Lower lobe of right lung (tissue), 2 donors: ENCODE data around the gene CKM. TPM values are rescaled to one million over a fixed set of nuclear protein-coding genes. Genes with fewer than 3 reads are reported as not detected.
A peak's percentile ranks its signal among the peaks of the same experiment; 100 is the strongest.

Experiments
- ATAC-seq, 2 donors: fragments of 200-7000 bp; cut with Tn5 transposase; one replicate each; pipeline ENCODE4 v1.9.1; 2020 to 2022; ENCODE audit warnings: mild to moderate bottlenecking in 2 of 2, moderate library complexity in 2 of 2
- DNase-seq: peaks from one replicate; pipeline ENCODE4 v3.0.0-alpha.2; 2020
- H3K27ac ChIP-seq: fragments of 200-600 bp; one replicate; pipeline ENCODE4 v1.8.0; 2022
- H3K27me3 ChIP-seq: fragments of 200-600 bp; one replicate; pipeline ENCODE4 v1.8.0; 2022; ENCODE audit warnings: low read depth
- H3K36me3 ChIP-seq: fragments of 200-600 bp; one replicate; pipeline ENCODE4 v1.8.0; 2022; ENCODE audit warnings: mild to moderate bottlenecking
- H3K4me1 ChIP-seq: fragments of 200-600 bp; one replicate; pipeline ENCODE4 v1.8.0; 2022
- H3K4me3 ChIP-seq: fragments of 200-600 bp; one replicate; pipeline ENCODE4 v1.8.0; 2022; ENCODE audit warnings: mild to moderate bottlenecking
- H3K9me3 ChIP-seq: fragments of 200-600 bp; one replicate; pipeline ENCODE4 v1.8.0; 2022
- intact Hi-C: fragments of 100-400 bp; cut with DNase I; formaldehyde crosslinking; loops from one replicate; pipeline ENCODE4 v1.11.0; 2022
- total RNA-seq: library from RNA; stranded (reverse); fragmentation: NEBNext Ultra II Directional; extraction: Animal tissue kit (Norgen Biotek cat#: 25700); gene quantifications from one replicate; pipeline ENCODE4 v1.2.1, GENCODE V29; 2021
- TF ChIP-seq, protein P1 (sequence below): fragments of 200-600 bp; IDR thresholded peaks from one replicate; pipeline ENCODE4 v1.8.0; 2022; ENCODE audit warnings: antibody characterized with exemption, mild to moderate bottlenecking
- donor health status: DM: no; HTN: yes; CAD: no; lungs with severe emphysema.

CKM gene
- total RNA-seq, 1 donor from 2014 or later = 0.24 TPM

DNA sequence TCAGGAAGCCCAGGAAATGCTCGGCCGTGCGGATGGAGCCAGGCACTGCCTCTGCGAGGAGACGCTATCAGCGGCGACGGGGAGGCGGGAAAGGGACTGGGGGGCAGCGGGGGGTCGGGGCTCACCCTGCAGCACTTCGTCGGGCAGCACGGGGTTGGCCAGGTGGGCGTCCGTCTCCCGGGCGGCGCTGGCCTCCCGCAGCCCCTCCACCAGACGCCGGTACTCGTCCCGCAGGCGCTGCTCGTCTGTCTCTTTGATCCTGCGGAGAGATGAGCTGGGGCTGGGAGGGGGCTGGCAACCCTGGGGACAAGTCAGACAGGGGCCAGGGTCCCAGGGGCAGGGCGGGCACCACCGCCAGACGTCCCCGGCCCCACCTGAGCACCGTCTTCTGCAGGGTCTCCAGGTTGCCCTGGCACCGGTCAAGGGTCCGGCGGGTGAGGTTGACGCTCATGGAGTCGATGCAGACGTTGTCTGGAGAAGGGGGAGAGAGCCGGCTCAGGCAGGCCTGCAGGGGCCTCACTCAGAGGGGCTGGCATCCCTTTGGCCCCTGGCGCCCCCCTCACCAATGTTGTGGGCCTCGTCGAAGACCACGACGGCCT, 41.3 kb upstream of the CKM start:
- no peaks in the 10 kb centered on the region for H3K27me3 ChIP-seq
- peak in 1 of 2 donors; percentile 17 for ATAC-seq
- DNase-seq = no peak
- peaks cover 6% of the 10 kb centered on the region for H3K36me3 ChIP-seq
- H3K4me1 ChIP-seq = no peaks in the 10 kb centered on the region
- intact Hi-C loops = no loop called here
- H3K9me3 ChIP-seq = no peaks in the 10 kb centered on the region
- no peak overlapping the region for H3K4me3 ChIP-seq
- TF ChIP-seq, protein P1, sequence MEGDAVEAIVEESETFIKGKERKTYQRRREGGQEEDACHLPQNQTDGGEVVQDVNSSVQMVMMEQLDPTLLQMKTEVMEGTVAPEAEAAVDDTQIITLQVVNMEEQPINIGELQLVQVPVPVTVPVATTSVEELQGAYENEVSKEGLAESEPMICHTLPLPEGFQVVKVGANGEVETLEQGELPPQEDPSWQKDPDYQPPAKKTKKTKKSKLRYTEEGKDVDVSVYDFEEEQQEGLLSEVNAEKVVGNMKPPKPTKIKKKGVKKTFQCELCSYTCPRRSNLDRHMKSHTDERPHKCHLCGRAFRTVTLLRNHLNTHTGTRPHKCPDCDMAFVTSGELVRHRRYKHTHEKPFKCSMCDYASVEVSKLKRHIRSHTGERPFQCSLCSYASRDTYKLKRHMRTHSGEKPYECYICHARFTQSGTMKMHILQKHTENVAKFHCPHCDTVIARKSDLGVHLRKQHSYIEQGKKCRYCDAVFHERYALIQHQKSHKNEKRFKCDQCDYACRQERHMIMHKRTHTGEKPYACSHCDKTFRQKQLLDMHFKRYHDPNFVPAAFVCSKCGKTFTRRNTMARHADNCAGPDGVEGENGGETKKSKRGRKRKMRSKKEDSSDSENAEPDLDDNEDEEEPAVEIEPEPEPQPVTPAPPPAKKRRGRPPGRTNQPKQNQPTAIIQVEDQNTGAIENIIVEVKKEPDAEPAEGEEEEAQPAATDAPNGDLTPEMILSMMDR = no peak
- no peak overlapping the region for H3K27ac ChIP-seq

DNA sequence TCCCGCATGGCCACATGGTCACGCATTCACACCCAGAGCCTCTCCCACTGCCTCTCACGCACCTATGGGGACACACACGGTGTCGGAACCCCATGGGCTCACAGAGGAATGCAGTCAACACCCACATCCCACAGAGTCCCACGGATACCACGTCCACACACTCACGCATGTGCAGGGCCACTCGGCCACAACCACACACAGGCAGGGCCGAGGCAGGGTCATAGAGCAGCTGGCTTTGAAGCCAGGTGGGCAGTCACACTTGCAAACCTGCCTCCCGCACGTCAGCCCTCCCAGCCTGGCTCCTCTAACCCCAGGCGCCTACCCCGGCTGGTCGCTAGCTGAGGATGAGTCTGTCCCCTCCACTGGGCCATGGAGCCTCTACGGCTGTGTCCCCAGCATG, 39.6 kb upstream of the CKM start:
- TF ChIP-seq, protein P1 = no peak
- H3K27me3 ChIP-seq = no peaks in the 10 kb centered on the region
- H3K4me1 ChIP-seq = no peaks in the 10 kb centered on the region
- DNase-seq (no peak), ATAC-seq (no peak)
- H3K36me3 ChIP-seq = peaks cover 9% of the 10 kb centered on the region
- H3K9me3 ChIP-seq = no peaks in the 10 kb centered on the region
- no peak overlapping the region for H3K27ac ChIP-seq
- intact Hi-C loops = no loop called here
- H3K4me3 ChIP-seq = no peak overlapping the region

DNA sequence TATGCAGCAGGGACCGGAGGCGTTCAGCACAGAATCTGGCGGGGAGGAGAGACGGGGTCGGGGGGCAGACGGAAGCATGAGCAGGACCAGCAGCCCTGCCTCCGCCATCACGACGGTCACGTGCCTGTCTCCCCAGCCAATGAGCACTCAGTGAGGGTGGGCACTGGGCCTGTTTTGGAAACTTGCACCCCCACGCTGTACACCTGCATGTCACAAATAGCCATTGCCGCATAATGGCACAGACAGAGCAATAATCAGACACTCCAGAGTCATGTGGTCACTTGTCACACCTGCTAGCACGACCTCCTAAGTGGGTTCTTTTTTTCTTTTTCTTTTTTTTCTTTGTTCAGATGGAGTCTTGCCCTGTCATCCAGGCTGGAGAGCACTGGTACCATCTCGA, 38.9 kb upstream of the CKM start:
- no peak overlapping the region for H3K4me3 ChIP-seq
- intact Hi-C loops = no loop called here
- H3K27me3 ChIP-seq = no peaks in the 10 kb centered on the region
- no peak for DNase-seq
- no peaks in the 10 kb centered on the region for H3K4me1 ChIP-seq
- H3K27ac ChIP-seq = no peak overlapping the region
- peaks cover 14% of the 10 kb centered on the region for H3K36me3 ChIP-seq
- no peak for ATAC-seq
- TF ChIP-seq, protein P1 = no peak
- no peaks in the 10 kb centered on the region for H3K9me3 ChIP-seq

DNA sequence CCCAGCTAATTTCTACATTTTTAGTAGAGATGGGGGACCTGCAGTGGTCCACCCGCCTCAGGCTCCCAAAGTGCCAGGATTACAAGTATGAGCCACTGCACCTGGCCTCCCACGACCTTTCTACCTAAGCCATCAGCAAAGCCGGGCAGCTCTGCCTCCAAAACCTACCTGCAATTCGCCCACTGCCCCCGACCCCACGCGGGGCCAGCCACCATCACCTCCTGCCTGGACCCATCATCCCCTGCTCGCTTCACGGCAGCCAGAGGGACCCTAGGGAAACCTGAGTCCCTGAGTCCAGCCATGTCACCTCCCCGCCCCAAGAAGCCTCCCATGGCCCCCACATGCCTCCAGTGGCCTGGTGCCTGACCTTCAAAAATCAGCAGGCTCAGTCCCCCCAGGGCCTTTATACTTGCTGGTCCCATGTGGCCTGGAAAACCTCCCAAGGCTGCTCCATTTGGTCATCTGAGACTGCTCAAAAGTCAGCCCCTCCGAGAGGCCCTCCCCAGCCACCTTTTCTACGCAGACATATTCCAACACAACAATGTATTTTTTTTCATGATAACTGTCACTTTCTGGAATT, 35.6 kb upstream of the CKM start:
- ATAC-seq = no peak
- no peaks in the 10 kb centered on the region for H3K27me3 ChIP-seq
- H3K4me1 ChIP-seq = no peaks in the 10 kb centered on the region
- no peaks in the 10 kb centered on the region for H3K9me3 ChIP-seq
- intact Hi-C loops = no loop called here
- H3K27ac ChIP-seq = no peak overlapping the region
- no peak for DNase-seq
- no peak overlapping the region for H3K4me3 ChIP-seq
- H3K36me3 ChIP-seq = peaks cover 38% of the 10 kb centered on the region
- TF ChIP-seq, protein P1 = no peak

DNA sequence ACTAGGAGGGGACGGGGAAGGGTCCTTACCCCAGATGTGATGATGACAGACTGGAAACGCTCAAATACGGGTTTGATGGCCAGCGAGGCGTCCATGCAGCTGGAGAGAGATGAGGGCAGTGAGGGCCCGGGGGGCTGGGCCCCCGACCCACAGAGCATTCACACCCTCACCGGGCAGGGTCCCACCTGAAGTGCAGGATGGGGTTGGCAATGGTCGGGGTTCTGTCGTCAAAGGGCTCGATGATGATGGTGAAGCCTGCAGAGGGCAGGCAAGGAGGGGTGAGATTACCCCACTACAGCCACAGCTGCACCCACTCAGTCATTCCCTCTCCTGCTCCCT, 34.7 kb upstream of the CKM start:
- no peaks in the 10 kb centered on the region for H3K4me1 ChIP-seq
- TF ChIP-seq, protein P1 = no peak
- DNase-seq (no peak), ATAC-seq (no peak)
- no peak overlapping the region for H3K4me3 ChIP-seq
- intact Hi-C loops = no loop called here
- H3K36me3 ChIP-seq = peaks cover 47% of the 10 kb centered on the region
- H3K27ac ChIP-seq = no peak overlapping the region
- no peaks in the 10 kb centered on the region for H3K27me3 ChIP-seq
- no peaks in the 10 kb centered on the region for H3K9me3 ChIP-seq
